ENCODE measurements around the gene MAU2. TPM values are rescaled to one million over a fixed set of nuclear protein-coding genes. Genes with fewer than 3 reads are reported as not detected.
"Not testable (repeated sequence)": the region's sequence is repeated elsewhere in the genome, so short reads cannot be mapped to it uniquely, and the experiment has no call there.

The MAU2 gene
- total RNA-seq, 2 donors from 2014 or later: 64.2 to 68.5 TPM

DNA sequence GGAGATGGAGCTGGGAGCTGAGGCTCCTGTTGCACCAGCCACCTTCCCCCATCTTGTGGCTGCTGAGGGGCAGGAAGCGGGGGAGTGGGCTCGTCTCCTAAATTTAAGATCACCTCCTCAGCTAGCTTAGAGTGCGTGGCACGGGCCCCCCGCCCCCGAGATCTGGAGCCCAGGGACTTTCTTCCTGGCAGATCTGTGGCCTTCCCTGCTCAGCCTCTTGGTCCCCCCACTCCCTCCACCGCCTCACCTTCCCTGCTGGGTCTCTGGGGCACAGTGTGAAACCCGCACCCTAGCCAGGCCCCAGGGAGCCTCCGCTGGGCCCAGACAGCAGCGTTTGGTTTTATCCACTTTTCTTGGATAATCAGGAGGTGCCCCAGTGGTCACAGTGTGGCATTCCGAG is 35.9 kb downstream of the MAU2 start:
- H3K4me1 Mint-ChIP-seq (ENCODE audit: low read depth): peaks cover 7% of the 10 kb centered on the region
- no peaks in the 10 kb centered on the region for H3K9me3 Mint-ChIP-seq
- H3K4me3 Mint-ChIP-seq: no peak overlapping the region
- ATAC-seq (replicated peaks in 1 of 2): no peak
- no peaks in the 10 kb centered on the region for H3K27me3 Mint-ChIP-seq (ENCODE audit: low read depth)
- H3K27ac Mint-ChIP-seq: no peak overlapping the region
- DNase-seq: no peak
- H3K36me3 Mint-ChIP-seq (ENCODE audit: insufficient read depth in 2 of 2): peaks cover 0 to 5% of the 10 kb centered on the region in 2 donors

DNA sequence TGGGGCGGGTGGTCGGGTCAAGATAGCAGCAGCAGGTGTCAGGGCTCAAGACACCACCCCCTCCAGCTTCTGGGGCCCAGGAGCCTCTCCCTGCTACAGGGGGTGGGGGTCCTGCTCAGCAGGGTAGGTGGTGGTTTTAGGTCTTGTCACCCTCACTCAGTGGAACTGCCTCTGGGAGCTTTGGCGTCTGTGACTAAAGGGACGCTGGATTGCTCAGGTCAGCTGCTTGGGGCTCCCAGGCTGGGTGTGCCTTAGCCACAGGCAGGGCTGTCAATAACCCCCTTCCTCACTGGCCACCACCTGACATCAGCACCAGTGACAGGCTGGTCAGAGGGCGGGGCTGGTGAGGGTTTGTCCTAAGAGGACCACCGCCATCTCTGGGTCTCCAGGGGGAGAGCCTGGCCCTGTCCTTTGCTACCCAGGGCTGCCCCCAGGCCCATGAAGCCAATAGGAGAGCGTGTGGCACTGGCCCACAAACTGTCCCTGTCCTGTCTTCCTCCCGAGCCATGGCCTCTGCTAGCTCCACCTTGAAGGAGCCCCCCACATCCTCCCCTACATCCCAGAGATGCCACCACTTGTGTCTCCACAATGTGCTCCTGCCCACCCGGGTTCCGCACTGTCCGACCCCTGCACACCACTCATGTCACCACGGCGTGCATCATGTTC is 36.4 kb downstream of the MAU2 start:
- peaks cover 11% of the 10 kb centered on the region for H3K4me1 Mint-ChIP-seq (ENCODE audit: low read depth)
- no peak for ATAC-seq (replicated peaks in 1 of 2)
- DNase-seq: no peak
- no peak overlapping the region for H3K27ac Mint-ChIP-seq
- no peak overlapping the region for H3K4me3 Mint-ChIP-seq
- H3K27me3 Mint-ChIP-seq (ENCODE audit: low read depth): no peaks in the 10 kb centered on the region
- peaks cover 0 to 5% of the 10 kb centered on the region in 2 donors for H3K36me3 Mint-ChIP-seq (ENCODE audit: insufficient read depth in 2 of 2)
- H3K9me3 Mint-ChIP-seq: no peaks in the 10 kb centered on the region

DNA sequence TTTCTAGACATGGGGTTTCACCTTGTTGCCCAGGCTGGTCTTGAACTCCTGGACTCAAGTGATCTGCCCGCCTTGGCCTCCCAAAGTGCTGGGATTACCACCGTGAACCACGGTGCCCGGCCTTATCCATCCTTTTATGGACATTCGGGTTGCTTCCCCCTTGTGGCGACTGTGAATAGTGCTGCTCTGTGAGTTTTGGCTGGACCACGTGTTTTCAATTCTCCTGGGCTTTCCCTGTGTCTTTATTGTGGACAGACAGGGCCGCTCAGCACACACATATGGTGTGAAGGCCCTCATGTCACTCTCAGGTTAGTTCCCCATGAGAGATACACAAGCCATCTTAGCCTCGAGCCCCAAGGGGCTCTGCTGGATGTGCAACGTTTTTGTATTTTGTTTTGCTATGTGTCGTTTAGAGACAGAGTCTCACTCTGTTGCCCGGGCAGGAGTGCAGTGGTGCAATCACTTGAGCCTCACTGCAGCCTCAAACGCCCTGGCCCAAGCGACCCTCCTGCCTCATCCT is 40.5 kb downstream of the MAU2 start:
- peak; percentile 75 to 76 for ATAC-seq (replicated peaks in 1 of 2)
- Mint-ChIP-seq H3K4me3 (peak overlapping the region; percentile 54 to 55), H3K27ac (peak overlapping the region; percentile 46), H3K36me3 (ENCODE audit: insufficient read depth in 2 of 2) (peaks cover 0 to 3% of the 10 kb centered on the region in 2 donors), H3K9me3 (no peaks in the 10 kb centered on the region), H3K4me1 (ENCODE audit: low read depth) (peaks cover 26% of the 10 kb centered on the region), H3K27me3 (ENCODE audit: low read depth) (no peaks in the 10 kb centered on the region)
- peak; percentile 73 to 79 for DNase-seq

DNA sequence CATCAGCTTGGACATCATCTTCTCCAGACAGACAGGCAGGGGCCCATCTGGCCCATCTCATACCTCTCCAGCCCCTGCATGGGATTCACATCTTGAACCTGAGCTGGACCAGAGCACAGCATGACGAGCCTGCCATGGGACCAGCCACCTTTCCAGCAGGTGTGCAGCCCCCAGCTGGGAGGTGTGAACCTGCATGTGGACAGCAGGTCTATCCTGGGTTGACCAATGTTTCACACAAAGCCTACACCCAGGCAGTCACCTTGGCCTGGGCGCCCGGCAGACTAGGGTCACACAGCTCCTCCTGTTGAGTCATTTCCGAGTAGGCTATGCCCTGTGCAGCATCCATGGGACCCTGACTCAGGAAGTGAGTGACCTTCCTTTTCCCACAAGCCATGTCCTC is 41.4 kb downstream of the MAU2 start:
- Mint-ChIP-seq H3K27ac (peak overlapping the region; percentile 76), H3K4me1 (ENCODE audit: low read depth) (peaks cover 34% of the 10 kb centered on the region), H3K4me3 (no peak overlapping the region), H3K9me3 (no peaks in the 10 kb centered on the region), H3K36me3 (ENCODE audit: insufficient read depth in 2 of 2) (peaks cover 0 to 3% of the 10 kb centered on the region in 2 donors), H3K27me3 (ENCODE audit: low read depth) (no peaks in the 10 kb centered on the region)
- no peak for ATAC-seq (replicated peaks in 1 of 2)
- no peak for DNase-seq

DNA sequence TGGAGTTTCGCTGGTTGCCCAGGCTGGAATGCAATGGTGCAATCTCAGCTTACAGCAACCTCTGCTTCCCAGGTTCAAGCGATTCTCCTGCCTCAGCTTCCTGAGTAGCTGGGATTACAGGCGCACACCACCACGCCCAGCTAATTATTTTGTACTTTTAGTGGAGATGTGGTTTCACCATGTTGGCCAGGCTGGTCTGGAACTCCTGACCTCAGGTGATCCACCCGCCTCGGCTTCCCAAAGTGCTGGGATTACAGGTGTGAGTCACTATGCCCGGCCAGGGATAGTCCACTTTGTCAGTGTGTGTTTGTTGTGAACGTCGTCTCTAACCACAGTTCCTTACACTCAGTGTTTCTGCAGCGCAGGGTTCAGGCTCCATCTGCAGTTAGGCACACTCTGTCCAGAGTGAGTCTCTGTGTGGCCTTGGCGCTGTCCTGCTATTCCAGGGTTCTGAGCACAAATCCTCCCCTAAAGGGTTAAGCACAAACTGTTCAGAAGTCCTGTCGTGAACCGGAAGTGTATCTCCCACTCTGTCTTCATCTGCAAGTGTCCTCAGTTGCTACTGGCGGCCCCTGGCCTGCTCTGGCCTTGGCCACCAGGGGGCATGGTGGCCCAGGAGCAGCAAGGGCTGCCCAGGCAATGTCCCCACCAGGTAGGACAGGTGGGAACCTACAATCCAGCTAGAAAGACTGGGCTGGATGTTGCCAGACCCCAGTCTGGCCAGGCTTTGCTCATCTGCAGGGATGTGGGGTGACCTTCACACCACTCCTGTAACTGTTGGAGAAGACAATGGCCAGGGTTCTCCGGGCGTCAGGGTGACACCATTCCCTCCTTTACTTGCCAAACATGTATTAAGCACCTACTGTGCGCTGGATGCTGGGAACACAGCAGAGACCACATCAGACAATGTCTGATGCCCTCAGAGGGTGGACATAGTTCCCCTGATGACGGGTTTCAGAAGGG is 46.1 kb downstream of the MAU2 start:
- H3K4me1 Mint-ChIP-seq (ENCODE audit: low read depth): peaks cover 27% of the 10 kb centered on the region
- H3K27ac Mint-ChIP-seq: peak overlapping the region; percentile 0
- H3K4me3 Mint-ChIP-seq: peak overlapping the region; percentile 55 to 60
- peak; percentile 80 to 86 for DNase-seq
- no peaks in the 10 kb centered on the region for H3K9me3 Mint-ChIP-seq
- no peaks in the 10 kb centered on the region for H3K36me3 Mint-ChIP-seq (ENCODE audit: insufficient read depth in 2 of 2)
- ATAC-seq (replicated peaks in 1 of 2): peak; percentile 88 to 90
- no peaks in the 10 kb centered on the region for H3K27me3 Mint-ChIP-seq (ENCODE audit: low read depth)

DNA sequence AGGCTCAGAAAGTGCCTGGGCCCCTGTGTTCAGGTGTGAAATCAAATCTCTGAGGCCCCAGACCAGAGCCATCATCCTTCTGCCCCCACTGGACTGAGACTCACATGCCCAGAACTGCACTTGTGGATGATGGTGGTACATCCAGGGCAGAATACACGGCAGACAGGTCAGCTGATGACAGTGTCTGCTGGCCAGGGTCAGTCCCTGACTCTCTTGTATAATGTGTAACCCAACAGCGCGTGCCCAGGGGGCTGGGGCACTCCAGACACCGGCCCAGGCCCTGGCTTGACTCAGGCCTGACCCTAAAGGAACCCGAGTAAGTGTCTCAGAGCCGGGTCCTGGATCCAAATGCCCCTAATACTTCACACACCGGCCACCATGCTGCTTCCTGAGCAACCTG is 47.5 kb downstream of the MAU2 start:
- no peaks in the 10 kb centered on the region for H3K9me3 Mint-ChIP-seq
- no peaks in the 10 kb centered on the region for H3K36me3 Mint-ChIP-seq (ENCODE audit: insufficient read depth in 2 of 2)
- no peak overlapping the region for H3K4me3 Mint-ChIP-seq
- DNase-seq (no peak), ATAC-seq (replicated peaks in 1 of 2) (no peak)
- H3K27me3 Mint-ChIP-seq (ENCODE audit: low read depth): no peaks in the 10 kb centered on the region
- peaks cover 29% of the 10 kb centered on the region for H3K4me1 Mint-ChIP-seq (ENCODE audit: low read depth)
- no peak overlapping the region for H3K27ac Mint-ChIP-seq

DNA sequence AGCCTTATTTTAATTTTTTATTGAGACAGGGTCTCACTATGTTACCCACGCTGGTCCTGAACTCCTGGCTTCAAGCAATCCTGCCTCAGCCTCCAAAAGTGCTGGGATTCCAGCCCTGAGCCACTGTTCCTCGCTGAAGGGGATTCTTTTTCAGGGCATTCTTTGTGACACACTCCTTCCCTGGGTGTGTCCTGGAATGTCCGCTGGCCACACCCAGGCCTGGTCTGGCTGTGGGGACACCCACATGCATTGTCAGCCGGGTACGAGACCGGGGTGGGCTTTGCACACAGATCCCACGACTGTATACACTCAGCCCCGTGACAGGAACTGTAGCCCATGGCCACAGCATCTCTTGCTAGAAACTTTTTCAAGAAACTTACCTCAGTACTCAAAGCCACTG is 50.4 kb downstream of the MAU2 start:
- H3K4me3 Mint-ChIP-seq: no peak overlapping the region
- H3K4me1 Mint-ChIP-seq (ENCODE audit: low read depth): peaks cover 18% of the 10 kb centered on the region
- H3K27me3 Mint-ChIP-seq (ENCODE audit: low read depth): no peaks in the 10 kb centered on the region
- H3K27ac Mint-ChIP-seq: no peak overlapping the region
- no peak for DNase-seq
- no peaks in the 10 kb centered on the region for H3K36me3 Mint-ChIP-seq (ENCODE audit: insufficient read depth in 2 of 2)
- no peak for ATAC-seq (replicated peaks in 1 of 2)
- H3K9me3 Mint-ChIP-seq: no peaks in the 10 kb centered on the region

DNA sequence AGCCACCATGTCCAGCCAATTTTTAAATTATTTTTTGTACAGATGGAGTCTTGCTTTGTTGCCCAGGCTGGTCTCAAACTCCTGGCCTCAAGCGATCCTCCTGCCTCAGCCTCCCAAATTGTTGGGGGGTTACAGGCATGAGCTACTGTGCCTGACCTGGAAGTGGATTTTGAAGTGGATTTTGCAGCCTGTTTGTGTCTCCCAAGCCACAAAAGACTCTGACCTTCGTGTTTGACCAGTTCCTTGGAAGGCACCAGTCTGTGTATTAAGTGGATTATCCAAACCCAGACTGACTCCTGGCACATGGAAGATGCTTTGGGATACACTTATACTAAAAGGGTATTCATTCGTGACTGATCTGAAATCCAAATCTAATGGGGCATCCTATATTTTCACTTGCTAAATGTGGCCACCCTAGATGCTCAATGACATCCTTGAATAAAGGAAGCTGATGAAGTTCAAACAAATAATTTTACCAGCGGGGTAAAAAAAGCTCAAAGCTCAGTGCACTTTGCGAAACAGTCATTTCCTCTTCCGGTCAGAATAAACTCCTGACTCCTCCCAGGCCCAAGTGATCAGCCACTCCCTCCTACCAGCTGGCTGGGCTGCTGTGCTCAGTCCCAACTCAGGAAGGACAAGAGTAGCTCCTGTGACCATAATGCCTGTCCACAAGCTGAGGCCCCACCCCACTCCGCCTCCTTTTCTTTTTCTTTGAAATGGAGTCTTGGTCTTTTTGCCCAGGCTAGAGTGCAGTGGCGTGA is 52.2 kb downstream of the MAU2 start:
- peak overlapping the region; percentile 93 for H3K27ac Mint-ChIP-seq
- H3K4me1 Mint-ChIP-seq (ENCODE audit: low read depth): peaks cover 9% of the 10 kb centered on the region
- DNase-seq (peak; percentile 27 to 59), ATAC-seq (replicated peaks in 1 of 2) (peak; percentile 72 to 98)
- H3K27me3 Mint-ChIP-seq (ENCODE audit: low read depth): no peaks in the 10 kb centered on the region
- H3K4me3 Mint-ChIP-seq: peak overlapping the region; percentile 55 to 75
- H3K36me3 Mint-ChIP-seq (ENCODE audit: insufficient read depth in 2 of 2): no peaks in the 10 kb centered on the region
- no peaks in the 10 kb centered on the region for H3K9me3 Mint-ChIP-seq

DNA sequence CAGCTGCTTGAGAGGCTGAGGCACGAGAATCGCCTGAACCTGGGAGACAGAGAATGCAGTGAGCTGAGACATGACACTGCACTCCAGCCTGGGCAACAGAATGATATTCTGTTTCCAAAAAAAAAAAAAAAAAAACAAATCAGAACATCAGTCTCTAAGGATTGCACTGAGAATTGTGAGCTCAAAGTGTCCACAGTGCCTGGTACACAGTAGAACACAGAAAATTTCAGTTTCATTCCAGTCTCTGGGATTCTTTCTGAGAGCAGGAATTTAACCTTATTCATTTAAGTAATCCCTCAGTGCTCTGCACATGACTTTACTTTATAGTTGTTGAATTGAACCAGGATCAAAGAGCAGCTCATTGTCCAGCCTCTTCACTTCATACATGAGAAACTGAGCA is 58.9 kb downstream of the MAU2 start:
- ATAC-seq (replicated peaks in 1 of 2): no peak
- H3K36me3 Mint-ChIP-seq (ENCODE audit: insufficient read depth in 2 of 2): no peaks in the 10 kb centered on the region
- no peak for DNase-seq
- H3K4me1 Mint-ChIP-seq (ENCODE audit: low read depth): no peaks in the 10 kb centered on the region
- H3K27ac Mint-ChIP-seq: no peak overlapping the region
- H3K4me3 Mint-ChIP-seq: no peak overlapping the region
- no peaks in the 10 kb centered on the region for H3K27me3 Mint-ChIP-seq (ENCODE audit: low read depth)
- H3K9me3 Mint-ChIP-seq: no peaks in the 10 kb centered on the region

DNA sequence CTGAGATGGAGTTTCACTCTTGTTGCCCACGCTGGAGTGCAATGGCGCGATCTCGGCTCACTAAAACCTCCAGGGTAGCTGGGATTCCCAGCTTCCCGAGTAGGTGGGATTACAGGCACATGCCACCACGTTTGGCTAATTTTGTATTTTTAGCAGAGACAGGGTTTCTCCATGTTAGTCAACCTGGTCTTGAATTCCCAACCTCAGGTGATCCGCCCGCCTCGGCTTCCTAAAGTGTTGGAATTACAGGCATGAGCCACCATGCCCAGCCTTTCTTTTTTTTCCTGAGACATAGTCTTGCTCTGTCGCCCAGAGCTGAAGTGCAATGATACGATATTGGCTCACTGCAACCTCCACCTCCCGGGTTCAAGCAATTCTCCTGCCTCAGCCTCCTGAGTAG is 59.7 kb downstream of the MAU2 start:
- not testable (repeated sequence) for H3K27ac Mint-ChIP-seq; ATAC-seq (replicated peaks in 1 of 2); H3K4me1 Mint-ChIP-seq (ENCODE audit: low read depth); DNase-seq; H3K27me3 Mint-ChIP-seq (ENCODE audit: low read depth); H3K4me3 Mint-ChIP-seq; H3K9me3 Mint-ChIP-seq; H3K36me3 Mint-ChIP-seq (ENCODE audit: insufficient read depth in 2 of 2)

DNA sequence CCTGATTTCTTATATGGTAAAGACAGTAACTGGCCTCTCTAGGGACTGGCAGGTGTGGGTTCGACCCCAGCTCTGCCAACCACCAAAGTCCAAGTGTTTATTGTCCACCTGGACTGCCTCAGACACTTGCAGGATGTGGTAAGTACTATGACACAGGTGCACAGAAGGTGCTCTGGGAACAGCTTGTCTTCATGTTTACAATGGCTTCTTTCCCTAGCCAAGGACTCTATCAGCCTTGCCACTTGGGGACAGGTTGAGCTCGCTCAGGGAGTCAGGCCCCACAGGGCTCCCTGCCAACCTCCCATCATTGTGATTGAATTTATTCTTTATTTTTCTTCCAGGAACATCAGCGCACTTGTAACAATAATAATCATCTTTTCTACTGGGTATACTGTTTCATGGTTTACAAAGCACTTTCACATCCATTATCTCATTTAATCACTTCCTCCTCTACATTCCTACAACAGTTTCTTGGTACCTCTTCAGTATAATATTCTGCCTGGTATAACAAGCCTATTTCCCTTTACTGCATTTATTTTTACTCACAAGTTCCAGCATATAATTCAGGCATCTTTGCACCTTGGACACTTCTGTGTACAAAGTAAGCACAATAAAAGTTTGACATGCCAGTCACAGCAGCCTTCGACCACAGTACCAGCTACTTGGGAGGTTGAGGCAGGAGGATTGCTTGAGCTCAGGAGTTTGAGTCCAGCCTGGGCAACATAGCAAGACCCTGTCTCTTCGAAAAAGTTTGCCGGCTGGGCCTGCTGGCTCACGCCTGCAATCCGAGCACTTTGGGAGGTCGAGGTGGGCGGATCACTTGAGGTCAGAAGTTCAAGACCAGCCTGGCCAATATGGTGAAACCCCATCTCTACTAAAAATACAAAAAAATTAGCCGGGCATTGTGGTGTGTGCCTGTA is 60.6 kb downstream of the MAU2 start:
- Mint-ChIP-seq H3K4me3 (no peak overlapping the region), H3K4me1 (ENCODE audit: low read depth) (no peaks in the 10 kb centered on the region), H3K27me3 (ENCODE audit: low read depth) (no peaks in the 10 kb centered on the region), H3K27ac (no peak overlapping the region), H3K9me3 (no peaks in the 10 kb centered on the region), H3K36me3 (ENCODE audit: insufficient read depth in 2 of 2) (peaks cover 0 to 1% of the 10 kb centered on the region in 2 donors)
- ATAC-seq (replicated peaks in 1 of 2): no peak
- DNase-seq: no peak

DNA sequence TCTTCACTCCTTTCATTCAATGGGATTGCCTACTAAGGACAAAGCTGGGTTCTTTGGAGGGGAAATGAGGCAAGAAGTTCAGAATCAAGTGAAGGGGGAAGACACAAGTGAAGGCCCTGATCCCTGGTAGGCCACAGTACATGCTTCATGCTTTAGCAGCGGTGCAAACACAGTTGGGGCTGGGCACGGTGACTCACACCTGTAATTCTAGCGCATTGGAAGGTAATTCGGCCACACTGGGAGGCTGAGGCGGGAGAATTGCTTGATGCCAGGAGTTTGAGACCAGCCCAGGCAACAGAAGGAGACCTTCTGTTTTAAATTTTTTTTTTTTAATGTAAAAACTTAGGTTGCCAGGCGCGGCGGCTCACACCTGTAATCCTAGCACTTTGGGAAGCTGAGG is 61.5 kb downstream of the MAU2 start:
- no peak for ATAC-seq (replicated peaks in 1 of 2)
- Mint-ChIP-seq H3K36me3 (ENCODE audit: insufficient read depth in 2 of 2) (peaks cover 0 to 6% of the 10 kb centered on the region in 2 donors), H3K9me3 (no peaks in the 10 kb centered on the region), H3K27ac (no peak overlapping the region), H3K4me1 (ENCODE audit: low read depth) (peaks cover 6% of the 10 kb centered on the region), H3K27me3 (ENCODE audit: low read depth) (no peaks in the 10 kb centered on the region), H3K4me3 (no peak overlapping the region)
- DNase-seq: no peak

Data from activated T-cell treated with anti-CD3 and anti-CD28 coated beads, Interleukin-2, amount 50 U/mL, for 72 hours (primary cell).